ENCODE measurements around the gene MECR.

DNA sequence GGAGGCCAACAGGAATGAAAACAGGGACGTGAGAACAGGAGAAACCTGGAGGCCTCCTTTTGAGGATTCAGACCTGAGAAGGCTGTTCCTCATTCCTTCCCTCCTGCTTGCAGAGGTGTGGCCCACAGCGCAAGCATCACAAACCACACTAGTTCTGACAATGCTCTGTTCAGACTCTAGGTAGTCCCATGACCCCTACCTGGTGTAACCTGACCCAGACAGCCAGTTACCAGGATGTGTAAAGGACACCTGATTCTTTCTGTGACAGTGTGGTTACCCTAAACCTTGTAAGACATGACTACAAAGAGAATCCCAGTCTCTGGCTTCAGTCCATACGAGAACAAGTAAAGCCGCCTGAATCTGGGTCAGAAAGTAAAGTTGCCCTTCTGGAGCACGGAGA, 3.2 kb downstream of the MECR start:
- no peak for TF ChIP-seq POLR2A (IDR thresholded peaks at IDR 0.05)
- TF ChIP-seq, protein P1, sequence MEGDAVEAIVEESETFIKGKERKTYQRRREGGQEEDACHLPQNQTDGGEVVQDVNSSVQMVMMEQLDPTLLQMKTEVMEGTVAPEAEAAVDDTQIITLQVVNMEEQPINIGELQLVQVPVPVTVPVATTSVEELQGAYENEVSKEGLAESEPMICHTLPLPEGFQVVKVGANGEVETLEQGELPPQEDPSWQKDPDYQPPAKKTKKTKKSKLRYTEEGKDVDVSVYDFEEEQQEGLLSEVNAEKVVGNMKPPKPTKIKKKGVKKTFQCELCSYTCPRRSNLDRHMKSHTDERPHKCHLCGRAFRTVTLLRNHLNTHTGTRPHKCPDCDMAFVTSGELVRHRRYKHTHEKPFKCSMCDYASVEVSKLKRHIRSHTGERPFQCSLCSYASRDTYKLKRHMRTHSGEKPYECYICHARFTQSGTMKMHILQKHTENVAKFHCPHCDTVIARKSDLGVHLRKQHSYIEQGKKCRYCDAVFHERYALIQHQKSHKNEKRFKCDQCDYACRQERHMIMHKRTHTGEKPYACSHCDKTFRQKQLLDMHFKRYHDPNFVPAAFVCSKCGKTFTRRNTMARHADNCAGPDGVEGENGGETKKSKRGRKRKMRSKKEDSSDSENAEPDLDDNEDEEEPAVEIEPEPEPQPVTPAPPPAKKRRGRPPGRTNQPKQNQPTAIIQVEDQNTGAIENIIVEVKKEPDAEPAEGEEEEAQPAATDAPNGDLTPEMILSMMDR (IDR thresholded peaks at IDR 0.05): no peak

All from vagina (tissue), 2 donors.